ENCODE data around the gene KLHDC7B. TPM values are rescaled to one million over a fixed set of nuclear protein-coding genes. Genes with fewer than 3 reads are reported as not detected.

The KLHDC7B gene
- total and polyA plus RNA-seq, 2 of the 13 experiments (the other 11 are each of a cell fraction or from before 2014, with no cell fraction given): 0.11 TPM; not detected in 1

DNA sequence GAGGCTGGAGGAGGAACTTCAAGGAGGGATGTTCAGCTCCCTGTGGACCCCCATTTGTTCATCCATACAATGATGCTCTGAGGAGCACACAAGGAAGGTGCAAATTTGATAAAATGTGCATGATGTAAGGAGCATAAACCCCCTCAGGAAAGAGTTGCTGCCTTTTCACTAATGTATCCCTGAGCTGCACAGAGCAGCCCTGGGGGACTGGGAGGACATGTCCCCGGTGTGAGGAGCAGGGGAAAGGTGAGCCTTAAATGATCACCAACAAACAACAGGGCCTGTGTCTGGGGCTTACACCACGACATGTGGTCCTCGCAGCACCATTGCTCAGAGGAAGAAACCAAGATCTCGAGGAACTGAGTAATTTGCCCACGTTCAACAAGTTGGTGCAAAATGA is 51.4 kb downstream of the KLHDC7B start:
- no peak overlapping the region for H2AFZ ChIP-seq (ENCODE audit: low read length)
- H3K36me3 ChIP-seq (replicated peaks in 1 of 2; ENCODE audit: control insufficient read depth in 1 of 2, insufficient read depth in 2 of 2, low read length in 2 of 2): no peaks in the 10 kb centered on the region
- intact Hi-C loops (cut with micrococcal nuclease; ENCODE audit: unreplicated experiment): no loop called here
- BruUV-seq (replicated peaks): no TSS peak
- no peaks in the 10 kb centered on the region for H3K9me3 ChIP-seq (ENCODE audit: low read length)
- H4K20me1 ChIP-seq (ENCODE audit: insufficient read depth, low read length): no peaks in the 10 kb centered on the region; the same call in 1 of the 2 replicates
- in situ Hi-C loops (cut with HindIII; ENCODE audit: extremely low pct_ligation_motif_present, low pct_unique_long_range_greater_than_20kb): no loop called here
- peaks cover 0 to 2% of the 10 kb centered on the region in 2 experiments; a peak in 2 of 5 replicates for H3K27me3 ChIP-seq (ENCODE audit: control insufficient read depth in 1 of 2, insufficient read depth in 2 of 2, low read length in 2 of 2)
- TF ChIP-seq, protein P1, sequence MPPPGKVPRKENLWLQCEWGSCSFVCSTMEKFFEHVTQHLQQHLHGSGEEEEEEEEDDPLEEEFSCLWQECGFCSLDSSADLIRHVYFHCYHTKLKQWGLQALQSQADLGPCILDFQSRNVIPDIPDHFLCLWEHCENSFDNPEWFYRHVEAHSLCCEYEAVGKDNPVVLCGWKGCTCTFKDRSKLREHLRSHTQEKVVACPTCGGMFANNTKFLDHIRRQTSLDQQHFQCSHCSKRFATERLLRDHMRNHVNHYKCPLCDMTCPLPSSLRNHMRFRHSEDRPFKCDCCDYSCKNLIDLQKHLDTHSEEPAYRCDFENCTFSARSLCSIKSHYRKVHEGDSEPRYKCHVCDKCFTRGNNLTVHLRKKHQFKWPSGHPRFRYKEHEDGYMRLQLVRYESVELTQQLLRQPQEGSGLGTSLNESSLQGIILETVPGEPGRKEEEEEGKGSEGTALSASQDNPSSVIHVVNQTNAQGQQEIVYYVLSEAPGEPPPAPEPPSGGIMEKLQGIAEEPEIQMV (CRISPR knock-in tag; IDR thresholded peaks at IDR 0.05; ENCODE audit: low read depth): no peak
- TF ChIP-seq, protein P2, sequence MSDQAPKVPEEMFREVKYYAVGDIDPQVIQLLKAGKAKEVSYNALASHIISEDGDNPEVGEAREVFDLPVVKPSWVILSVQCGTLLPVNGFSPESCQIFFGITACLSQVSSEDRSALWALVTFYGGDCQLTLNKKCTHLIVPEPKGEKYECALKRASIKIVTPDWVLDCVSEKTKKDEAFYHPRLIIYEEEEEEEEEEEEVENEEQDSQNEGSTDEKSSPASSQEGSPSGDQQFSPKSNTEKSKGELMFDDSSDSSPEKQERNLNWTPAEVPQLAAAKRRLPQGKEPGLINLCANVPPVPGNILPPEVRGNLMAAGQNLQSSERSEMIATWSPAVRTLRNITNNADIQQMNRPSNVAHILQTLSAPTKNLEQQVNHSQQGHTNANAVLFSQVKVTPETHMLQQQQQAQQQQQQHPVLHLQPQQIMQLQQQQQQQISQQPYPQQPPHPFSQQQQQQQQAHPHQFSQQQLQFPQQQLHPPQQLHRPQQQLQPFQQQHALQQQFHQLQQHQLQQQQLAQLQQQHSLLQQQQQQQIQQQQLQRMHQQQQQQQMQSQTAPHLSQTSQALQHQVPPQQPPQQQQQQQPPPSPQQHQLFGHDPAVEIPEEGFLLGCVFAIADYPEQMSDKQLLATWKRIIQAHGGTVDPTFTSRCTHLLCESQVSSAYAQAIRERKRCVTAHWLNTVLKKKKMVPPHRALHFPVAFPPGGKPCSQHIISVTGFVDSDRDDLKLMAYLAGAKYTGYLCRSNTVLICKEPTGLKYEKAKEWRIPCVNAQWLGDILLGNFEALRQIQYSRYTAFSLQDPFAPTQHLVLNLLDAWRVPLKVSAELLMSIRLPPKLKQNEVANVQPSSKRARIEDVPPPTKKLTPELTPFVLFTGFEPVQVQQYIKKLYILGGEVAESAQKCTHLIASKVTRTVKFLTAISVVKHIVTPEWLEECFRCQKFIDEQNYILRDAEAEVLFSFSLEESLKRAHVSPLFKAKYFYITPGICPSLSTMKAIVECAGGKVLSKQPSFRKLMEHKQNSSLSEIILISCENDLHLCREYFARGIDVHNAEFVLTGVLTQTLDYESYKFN (CRISPR knock-in tag; conservative IDR thresholded peaks at IDR 0.05): no peak
- DNase-seq (ENCODE audit: low spot score) (no peak), FAIRE-seq (no peak), ATAC-seq (no peak)
- no peaks in the 10 kb centered on the region for H3K79me2 ChIP-seq (ENCODE audit: insufficient read depth, low read length)
- peaks cover 15% of the 10 kb centered on the region for H3K4me1 ChIP-seq (ENCODE audit: insufficient read depth, low read length)
- H3K4me2 ChIP-seq (ENCODE audit: low read depth, low read length): no peak overlapping the region
- H3K4me3 ChIP-seq (replicated peaks in 1 of 3; ENCODE audit: insufficient read depth in 1 of 3, low read depth in 2 of 3, low read length in 3 of 3): no peak overlapping the region
- ChIA-PET CTCF (ENCODE audit: low intra/inter-chr PET ratio, low total read pairs) (no interaction called here), POLR2A (no interaction called here)
- no peak overlapping the region for H3K27ac ChIP-seq (ENCODE audit: extremely low read length, insufficient read depth, low read length)
- 28% methylated on average over 5 of the region's 5 CpGs for WGBS (ENCODE audit: low lambda C conversion rate)
- H3K9ac ChIP-seq (ENCODE audit: insufficient read depth, low read depth, low read length): no peak overlapping the region
